ENCODE measurements around the gene ERLIN1. TPM values are rescaled to one million over a fixed set of nuclear protein-coding genes. Genes with fewer than 3 reads are reported as not detected.

Gene ERLIN1
- total RNA-seq, 2 experiments from 2014 or later: 19.6 to 21.4 TPM

DNA sequence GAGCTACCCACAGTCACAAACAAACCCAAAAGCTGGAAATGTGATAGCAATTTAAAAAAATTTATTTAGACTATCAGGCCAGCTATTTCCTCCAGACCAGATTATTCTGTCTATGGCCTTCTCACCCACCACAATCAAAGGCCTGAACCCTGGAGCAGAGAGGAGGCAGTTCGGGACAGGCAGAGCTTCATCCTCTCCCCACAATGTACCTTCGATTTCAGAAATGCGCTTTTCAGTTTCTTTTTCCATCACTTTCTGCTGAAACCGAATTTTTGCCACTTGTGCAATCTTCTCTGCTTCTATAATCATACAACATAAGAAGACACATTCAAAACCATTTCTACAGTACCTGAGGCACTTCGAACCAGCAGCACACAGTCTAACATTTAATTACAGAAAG, 29.9 kb downstream of the ERLIN1 start:
- no peak overlapping the region for H3K4me3 Mint-ChIP-seq
- H3K4me1 Mint-ChIP-seq: peaks cover 22% of the 10 kb centered on the region
- H3K9me3 Mint-ChIP-seq: no peaks in the 10 kb centered on the region
- no peak for DNase-seq
- H3K27ac Mint-ChIP-seq: peak overlapping the region; percentile 22
- no peaks in the 10 kb centered on the region for H3K27me3 Mint-ChIP-seq
- H3K36me3 Mint-ChIP-seq: peaks cover 70% of the 10 kb centered on the region

- Mint-ChIP-seq H3K27me3 (no peaks in the 10 kb centered on the region), H3K4me3 (no peak overlapping the region), H3K9me3 (no peaks in the 10 kb centered on the region), H3K27ac (peak overlapping the region; percentile 16), H3K36me3 (peaks cover 65% of the 10 kb centered on the region), H3K4me1 (peaks cover 30% of the 10 kb centered on the region)
- no peak for DNase-seq
These were observed 31.2 kb downstream of the ERLIN1 start for GRCh38 chr10:100154666-100155065.

DNA sequence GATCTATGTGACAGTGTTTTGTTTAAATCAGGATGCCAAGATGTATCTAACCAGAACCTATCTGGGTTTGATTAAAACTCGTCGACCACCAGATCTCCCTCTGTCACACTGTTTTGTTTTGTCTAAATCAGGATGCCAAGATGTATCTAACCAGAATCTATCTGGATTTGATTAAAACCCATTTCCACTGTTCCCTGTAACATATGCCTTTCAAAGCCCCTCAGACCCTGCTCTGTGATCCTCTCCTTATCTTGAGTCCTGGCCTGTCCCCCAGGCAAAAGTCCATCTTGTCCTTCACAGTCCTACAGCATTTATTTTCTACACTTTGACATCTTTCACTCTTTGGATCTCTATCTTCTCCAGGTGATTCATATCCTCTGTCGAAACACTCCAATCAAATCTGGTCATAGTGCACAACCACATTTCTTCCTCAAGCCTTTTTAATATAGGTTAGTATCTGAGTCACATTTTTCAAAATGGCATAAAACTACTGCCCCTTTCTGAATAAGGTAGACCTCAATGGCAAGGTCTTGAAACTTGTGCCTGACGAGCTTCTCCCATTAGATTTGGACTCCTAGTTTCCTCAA, 32.5 kb downstream of the ERLIN1 start:
- Mint-ChIP-seq H3K27ac (no peak overlapping the region), H3K4me3 (no peak overlapping the region), H3K9me3 (no peaks in the 10 kb centered on the region), H3K4me1 (peaks cover 38% of the 10 kb centered on the region), H3K27me3 (no peaks in the 10 kb centered on the region), H3K36me3 (peaks cover 62% of the 10 kb centered on the region)
- DNase-seq: no peak

GRCh38 chr10:100151723-100152300, 34.0 kb downstream of the ERLIN1 start:
- Mint-ChIP-seq H3K4me3 (no peak overlapping the region), H3K27me3 (no peaks in the 10 kb centered on the region), H3K9me3 (no peaks in the 10 kb centered on the region), H3K27ac (peak overlapping the region; percentile 4), H3K4me1 (peaks cover 34% of the 10 kb centered on the region), H3K36me3 (peaks cover 47% of the 10 kb centered on the region)
- no peak for DNase-seq

- Mint-ChIP-seq H3K4me3 (peak overlapping the region; percentile 2), H3K27me3 (peaks cover 4% of the 10 kb centered on the region), H3K27ac (peak overlapping the region; percentile 77)
These were observed 37.2 kb downstream of the ERLIN1 start for GRCh38 chr10:100148353-100149211.

DNA sequence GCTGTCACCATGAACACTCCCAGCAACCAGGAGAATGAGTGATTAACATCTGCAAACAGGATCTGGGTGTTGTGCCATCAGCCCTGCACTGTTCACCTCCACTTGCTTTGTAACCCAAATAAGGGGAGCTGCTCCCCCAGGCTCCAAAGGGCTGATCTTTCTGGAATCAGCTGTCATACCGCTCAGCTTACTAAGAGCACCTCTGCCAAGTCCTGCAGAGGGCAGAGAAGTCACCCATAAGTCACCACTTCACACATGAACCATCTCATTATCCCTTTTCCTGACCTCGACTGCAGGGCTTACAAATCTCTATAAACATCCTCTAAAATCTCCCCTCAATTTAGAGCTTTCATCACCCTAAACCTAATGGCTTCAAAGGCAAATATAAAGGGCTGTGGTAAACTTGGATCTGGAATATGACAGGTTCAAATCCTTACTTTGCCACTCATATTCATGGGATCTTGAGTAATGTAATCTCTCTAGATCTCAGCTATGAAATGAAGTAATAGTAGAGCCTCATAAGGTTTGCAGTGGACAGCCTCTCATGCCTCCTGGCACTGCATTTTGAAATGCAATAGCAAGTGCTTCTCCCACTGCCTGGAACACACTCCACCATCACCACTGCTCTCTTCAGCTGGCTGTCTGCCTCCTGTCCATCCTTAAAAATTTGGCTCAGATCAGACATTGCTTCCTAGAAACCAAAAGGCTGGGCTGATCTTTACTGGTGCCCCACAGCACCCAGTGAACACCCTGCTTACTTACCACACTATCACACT, 38.8 kb downstream of the ERLIN1 start:
- no peak overlapping the region for H3K4me3 Mint-ChIP-seq
- H3K4me1 Mint-ChIP-seq: peaks cover 25% of the 10 kb centered on the region
- no peak for DNase-seq
- H3K27ac Mint-ChIP-seq: peak overlapping the region; percentile 34
- peaks cover 18% of the 10 kb centered on the region for H3K36me3 Mint-ChIP-seq
- H3K27me3 Mint-ChIP-seq: peaks cover 4% of the 10 kb centered on the region
- H3K9me3 Mint-ChIP-seq: no peaks in the 10 kb centered on the region

More at GRCh38 chr10:100148353-100149211, 37.2 kb downstream of the ERLIN1 start:
- peak; percentile 27 for DNase-seq
- Mint-ChIP-seq H3K9me3 (no peaks in the 10 kb centered on the region), H3K36me3 (peaks cover 26% of the 10 kb centered on the region), H3K4me1 (peaks cover 25% of the 10 kb centered on the region)

DNA sequence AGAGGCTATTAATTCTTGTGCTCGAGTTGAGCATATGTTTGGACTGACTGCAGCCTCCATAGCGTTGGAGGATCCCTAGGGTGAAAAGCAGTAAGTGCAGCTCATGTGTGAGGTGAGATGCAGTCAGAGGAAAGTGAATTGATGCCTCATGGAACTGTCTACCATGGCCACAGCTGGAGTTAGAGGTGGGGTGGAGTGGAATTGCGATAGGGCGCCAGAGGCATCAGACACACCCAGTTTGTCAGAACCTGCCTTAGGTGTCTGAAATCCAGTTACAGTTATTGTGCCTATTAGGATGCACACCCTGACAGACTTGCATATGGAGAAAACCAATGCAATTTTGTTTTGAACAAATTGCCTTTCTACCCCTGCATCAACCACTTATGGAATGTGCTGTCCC, 39.4 kb downstream of the ERLIN1 start:
- Mint-ChIP-seq H3K4me1 (peaks cover 25% of the 10 kb centered on the region), H3K4me3 (no peak overlapping the region), H3K9me3 (no peaks in the 10 kb centered on the region), H3K36me3 (peaks cover 12% of the 10 kb centered on the region), H3K27me3 (peaks cover 8% of the 10 kb centered on the region), H3K27ac (no peak overlapping the region)
- DNase-seq: no peak

- no peak for DNase-seq
- H3K4me3 Mint-ChIP-seq: no peak overlapping the region
- H3K9me3 Mint-ChIP-seq: no peaks in the 10 kb centered on the region
- no peak overlapping the region for H3K27ac Mint-ChIP-seq
- H3K4me1 Mint-ChIP-seq: peaks cover 7% of the 10 kb centered on the region
- peaks cover 25% of the 10 kb centered on the region for H3K27me3 Mint-ChIP-seq
- no peaks in the 10 kb centered on the region for H3K36me3 Mint-ChIP-seq
These were observed 42.1 kb downstream of the ERLIN1 start for GRCh38 chr10:100143756-100144155.

- H3K27me3 Mint-ChIP-seq: peaks cover 29% of the 10 kb centered on the region
- H3K4me1 Mint-ChIP-seq: no peaks in the 10 kb centered on the region
- no peak for DNase-seq
- H3K4me3 Mint-ChIP-seq: no peak overlapping the region
- H3K27ac Mint-ChIP-seq: no peak overlapping the region
- no peaks in the 10 kb centered on the region for H3K36me3 Mint-ChIP-seq
- H3K9me3 Mint-ChIP-seq: no peaks in the 10 kb centered on the region
These were observed 44.3 kb downstream of the ERLIN1 start for GRCh38 chr10:100141446-100142087.

DNA sequence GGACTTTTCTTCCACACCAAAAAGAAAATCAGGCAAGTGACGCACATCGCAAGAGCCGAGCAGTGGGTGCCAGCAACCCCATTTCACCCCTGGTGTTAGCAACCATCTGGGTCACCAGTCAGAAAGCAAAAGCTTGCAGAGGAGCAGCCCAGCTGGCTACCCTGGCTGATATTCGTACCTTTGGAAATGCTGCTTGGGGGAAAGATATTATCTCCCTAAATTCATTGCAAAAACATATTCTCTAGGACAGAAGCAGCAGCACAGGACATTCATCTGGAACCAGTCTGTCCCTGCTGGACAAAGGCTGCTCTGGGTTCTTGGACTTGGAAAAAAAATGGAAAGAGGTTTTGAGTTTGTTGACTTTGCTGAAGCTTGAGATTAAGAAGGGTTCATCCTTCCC, 45.8 kb downstream of the ERLIN1 start:
- Mint-ChIP-seq H3K4me3 (no peak overlapping the region), H3K9me3 (peaks cover 3% of the 10 kb centered on the region), H3K4me1 (no peaks in the 10 kb centered on the region), H3K36me3 (peaks cover under 1% of the 10 kb centered on the region), H3K27ac (no peak overlapping the region), H3K27me3 (peaks cover 29% of the 10 kb centered on the region)
- no peak for DNase-seq

- Mint-ChIP-seq H3K27me3 (peaks cover 29% of the 10 kb centered on the region), H3K27ac (no peak overlapping the region), H3K4me3 (no peak overlapping the region), H3K4me1 (no peaks in the 10 kb centered on the region), H3K36me3 (peaks cover 3% of the 10 kb centered on the region), H3K9me3 (peaks cover 6% of the 10 kb centered on the region)
- DNase-seq: no peak
These were observed 46.8 kb downstream of the ERLIN1 start for GRCh38 chr10:100138921-100139496.

- Mint-ChIP-seq H3K4me3 (no peak overlapping the region), H3K27ac (no peak overlapping the region), H3K27me3 (peaks cover 16% of the 10 kb centered on the region), H3K36me3 (peaks cover 3% of the 10 kb centered on the region), H3K9me3 (peaks cover 9% of the 10 kb centered on the region), H3K4me1 (no peaks in the 10 kb centered on the region)
- no peak for DNase-seq
These were observed 50.3 kb downstream of the ERLIN1 start for GRCh38 chr10:100135486-100135885.

GRCh38 chr10:100133801-100134200, 52.0 kb downstream of the ERLIN1 start:
- H3K36me3 Mint-ChIP-seq: peaks cover 3% of the 10 kb centered on the region
- H3K27ac Mint-ChIP-seq: no peak overlapping the region
- H3K4me1 Mint-ChIP-seq: no peaks in the 10 kb centered on the region
- H3K4me3 Mint-ChIP-seq: no peak overlapping the region
- H3K9me3 Mint-ChIP-seq: peaks cover 9% of the 10 kb centered on the region
- H3K27me3 Mint-ChIP-seq: peaks cover 8% of the 10 kb centered on the region
- DNase-seq: no peak

- no peaks in the 10 kb centered on the region for H3K4me1 Mint-ChIP-seq
- peaks cover 9% of the 10 kb centered on the region for H3K9me3 Mint-ChIP-seq
- no peak overlapping the region for H3K27ac Mint-ChIP-seq
- no peak overlapping the region for H3K4me3 Mint-ChIP-seq
- no peak for DNase-seq
- H3K36me3 Mint-ChIP-seq: peaks cover 3% of the 10 kb centered on the region
- peaks cover 7% of the 10 kb centered on the region for H3K27me3 Mint-ChIP-seq
These were observed 53.4 kb downstream of the ERLIN1 start for GRCh38 chr10:100132427-100132826.

Data from activated naive CD8-positive, alpha-beta T cell treated with anti-CD3 and anti-CD28 coated beads for 36 hours (primary cell).